HG03064 (cell line): ENCODE data around the gene CCR7.
"Not testable (repeated sequence)": the region's sequence is repeated elsewhere in the genome, so short reads cannot be mapped to it uniquely, and the experiment has no call there.

ENCODE experiments used
- ATAC-seq: cut with Tn5 transposase; IDR thresholded peaks from one replicate; pipeline ENCODE4 v1.9.1; 2021; ENCODE audit warnings: low read depth; ENCODE audit not compliant: unreplicated experiment

Gene CCR7

GRCh38 chr17:40552806-40553693, 12.2 kb downstream of the CCR7 start:
- ATAC-seq: no peak

- ATAC-seq: no peak
These were observed 13.1 kb downstream of the CCR7 start for GRCh38 chr17:40551879-40552768.

- no peak for ATAC-seq
These were observed 14.0 kb downstream of the CCR7 start for GRCh38 chr17:40551091-40551878.

GRCh38 chr17:40550608-40551007, 14.7 kb downstream of the CCR7 start:
- ATAC-seq: no peak

- ATAC-seq: no peak
These were observed 16.1 kb downstream of the CCR7 start for GRCh38 chr17:40548982-40549685.

GRCh38 chr17:40548491-40548981, 16.7 kb downstream of the CCR7 start:
- ATAC-seq: no peak

- no peak for ATAC-seq
These were observed 17.3 kb downstream of the CCR7 start for GRCh38 chr17:40547785-40548478.

GRCh38 chr17:40547079-40547784, 18.0 kb downstream of the CCR7 start:
- ATAC-seq: no peak

- not testable (repeated sequence) for ATAC-seq
These were observed 18.8 kb downstream of the CCR7 start for GRCh38 chr17:40546497-40546896.

- ATAC-seq: no peak
These were observed 19.6 kb downstream of the CCR7 start for GRCh38 chr17:40545660-40546059.

GRCh38 chr17:40542558-40543411, 22.5 kb downstream of the CCR7 start:
- no peak for ATAC-seq

GRCh38 chr17:40541873-40542557, 23.3 kb downstream of the CCR7 start:
- ATAC-seq: no peak

GRCh38 chr17:40541060-40541872, 24.0 kb downstream of the CCR7 start:
- no peak for ATAC-seq

GRCh38 chr17:40540448-40540847, 24.8 kb downstream of the CCR7 start:
- ATAC-seq: no peak

GRCh38 chr17:40539711-40540411, 25.4 kb downstream of the CCR7 start:
- ATAC-seq: no peak
